CD14-positive monocyte (primary cell): ENCODE data around the gene ABCC2. TPM values are rescaled to one million over a fixed set of nuclear protein-coding genes. Genes with fewer than 3 reads are reported as not detected.

Experiments
- DNase-seq, 3 donors: peaks; one replicate each; pipeline ENCODE4 v3.0.0-alpha.2; 2011 to 2022
- H2AFZ ChIP-seq: 2 replicates; pipeline ENCODE4 v1.6.0; 2012; ENCODE audit warnings: mild to moderate bottlenecking, low read depth, low read length, inconsistent platforms; ENCODE audit not compliant: insufficient read depth, poor library complexity, severe bottlenecking
- H3K27ac ChIP-seq, 2 donors: 1 replicate in 1 of 2; 2 replicates in 1 of 2; pipeline ENCODE4 v1.5.1; 2012 to 2013; ENCODE audit warnings: low read length in 2 of 2, control low read depth in 1 of 2, inconsistent platforms in 1 of 2, low read depth in 1 of 2, mild to moderate bottlenecking in 1 of 2
- H3K27me3 ChIP-seq, 2 donors: one replicate each; pipeline versions ENCODE4 v1.6.0 to v1.6.1; 2011 to 2013; ENCODE audit warnings: low read length in 2 of 2; ENCODE audit not compliant: control insufficient read depth in 2 of 2, insufficient read depth in 2 of 2
- H3K36me3 ChIP-seq, 2 donors: replicated peaks in 1 of 2; 1 replicate in 1 of 2; 2 replicates in 1 of 2; pipeline versions ENCODE4 v1.5.1 to v1.6.1; 2012 to 2013; ENCODE audit warnings: low read length in 2 of 2, control low read depth in 1 of 2, inconsistent platforms in 1 of 2, mild to moderate bottlenecking in 1 of 2; ENCODE audit not compliant: insufficient read depth in 2 of 2, control insufficient read depth in 1 of 2
- H3K4me1 ChIP-seq, 2 donors: 1 replicate in 1 of 2; 2 replicates in 1 of 2; pipeline versions ENCODE4 v1.5.1 to v1.6.1; 2012 to 2013; ENCODE audit warnings: low read length in 2 of 2, control low read depth in 1 of 2, inconsistent platforms in 1 of 2, mild to moderate bottlenecking in 1 of 2, moderate library complexity in 1 of 2; ENCODE audit not compliant: insufficient read depth in 2 of 2, control insufficient read depth in 1 of 2
- H3K4me2 ChIP-seq: replicated peaks from 2 replicates; pipeline ENCODE3; 2012; ENCODE audit warnings: low read length, moderate library complexity, mild to moderate bottlenecking; ENCODE audit not compliant: poor library complexity, severe bottlenecking; ENCODE audit errors: extremely low read depth
- H3K4me3 ChIP-seq, 3 experiments: fragments of 200-600 bp in 1 of 3; sonication (generic) in 1 of 3; replicated peaks in 1 of 3; 1 replicate in 2 of 3; 2 replicates in 1 of 3; pipeline ENCODE4 v1.5.1; 2011 to 2013; ENCODE audit warnings: low read length in 3 of 3, mild to moderate bottlenecking in 3 of 3, control low read depth in 2 of 3, low read depth in 2 of 3, inconsistent platforms in 1 of 3, moderate library complexity in 1 of 3
- H3K79me2 ChIP-seq: 2 replicates; pipeline ENCODE4 v1.6.0; 2012; ENCODE audit warnings: mild to moderate bottlenecking, control low read depth, inconsistent platforms, low read length, moderate library complexity; ENCODE audit not compliant: insufficient read depth
- H3K9ac ChIP-seq: 2 replicates; pipeline ENCODE4 v1.6.0; 2017; ENCODE audit warnings: low read length, mild to moderate bottlenecking; ENCODE audit not compliant: insufficient read depth, poor library complexity, severe bottlenecking
- H3K9me3 ChIP-seq, 2 donors: replicated peaks in 1 of 2; 1 replicate in 1 of 2; 2 replicates in 1 of 2; pipeline versions ENCODE4 v1.5.1 to v1.6.1; 2012 to 2013; ENCODE audit warnings: low read length in 2 of 2, control low read depth in 1 of 2; ENCODE audit not compliant: control insufficient read depth in 1 of 2, insufficient read depth in 1 of 2
- H4K20me1 ChIP-seq: 2 replicates; pipeline ENCODE4 v1.6.0; 2012; ENCODE audit warnings: mild to moderate bottlenecking, low read length, control low read depth, moderate library complexity; ENCODE audit not compliant: insufficient read depth
- H3K27ac Mint-ChIP-seq, 7 donors: one replicate each; pipeline ENCODE4 v1.8.0; 2020; ENCODE audit warnings: mild to moderate bottlenecking in 7 of 7, mixed read lengths in 7 of 7, moderate library complexity in 6 of 7, inconsistent platforms in 2 of 7
- H3K27me3 Mint-ChIP-seq, 3 donors: one replicate each; pipeline ENCODE4 v1.8.0; 2021 to 2022; ENCODE audit warnings: low read depth in 3 of 3, mild to moderate bottlenecking in 3 of 3, mixed read lengths in 3 of 3, moderate library complexity in 3 of 3, inconsistent platforms in 1 of 3
- H3K36me3 Mint-ChIP-seq, 2 donors: one replicate each; pipeline ENCODE4 v1.8.0; 2020; ENCODE audit warnings: mixed read lengths in 2 of 2, inconsistent platforms in 1 of 2, mild to moderate bottlenecking in 1 of 2
- H3K4me1 Mint-ChIP-seq: one replicate; pipeline ENCODE4 v1.8.0; 2020; ENCODE audit warnings: mild to moderate bottlenecking, mixed read lengths
- H3K4me3 Mint-ChIP-seq, 2 donors: one replicate each; pipeline ENCODE4 v1.8.0; 2020; ENCODE audit warnings: mild to moderate bottlenecking in 2 of 2, mixed read lengths in 2 of 2, moderate library complexity in 1 of 2
- H3K9me3 Mint-ChIP-seq, 7 donors: one replicate each; pipeline ENCODE4 v1.8.0; 2020 to 2022; ENCODE audit warnings: mixed read lengths in 7 of 7, mild to moderate bottlenecking in 6 of 7, moderate library complexity in 6 of 7, inconsistent platforms in 2 of 7
- CTCF ChIP-seq: fragments of 200-600 bp; IDR thresholded peaks from one replicate; pipeline ENCODE4 v1.8.0; 2022; ENCODE audit warnings: antibody characterized with exemption, mild to moderate bottlenecking
- WGBS: methylation state at CpG from one replicate; pipeline ENCODE4 v1.1.5; 2013; ENCODE audit warnings: missing lambda C conversion rate; ENCODE audit not compliant: insufficient coverage; 5-methylcytosine and 5-hydroxymethylcytosine counted together
- intact Hi-C, 2 donors: fragments of 100-400 bp; cut with micrococcal nuclease; formaldehyde crosslinking; loops; one replicate each; pipeline versions ENCODE4 v1.15.0 to v1.15.1; 2023
- polyA plus RNA-seq, 3 donors: library from polyadenylated mRNA; depleted of rRNA in 1 of 3; unstranded in 2 of 3; stranded (reverse) in 1 of 3; fragments of 300-500 nt in 2 of 3; fragments of >200 nt in 1 of 3; fragmentation: Illumina TruSeq in 2 of 3; gene quantifications; 1 replicate in 2 of 3; 2 replicates in 1 of 3; pipeline ENCODE4 v1.2.3, GENCODE V29; 2012 to 2021

ABCC2 gene
- polyA plus RNA-seq, 3 donors, result 0.09 to 2.7 (median 0.35) TPM

GRCh38 chr10:99787311-99787710 lies 4.9 kb downstream of the ABCC2 start:
- Histone ChIP-seq H3K79me2 (no peaks in the 10 kb centered on the region), H3K27ac (no peak overlapping the region), H3K27me3 (no peaks in the 10 kb centered on the region), H3K9me3 (no peaks in the 10 kb centered on the region), H2AFZ (no peak overlapping the region), H3K4me3 (no peak overlapping the region), H3K9ac (no peak overlapping the region), H3K36me3 (no peaks in the 10 kb centered on the region), H3K4me2 (no peak overlapping the region), H4K20me1 (no peaks in the 10 kb centered on the region), H3K4me1 (no peaks in the 10 kb centered on the region)
- H3K27me3 Mint-ChIP-seq, result peaks cover 0 to 4% (median 0%) of the 10 kb centered on the region in 3 donors
- intact Hi-C loops, result no loop called here
- H3K4me1 Mint-ChIP-seq, result no peaks in the 10 kb centered on the region
- no peak overlapping the region for H3K4me3 Mint-ChIP-seq
- H3K36me3 Mint-ChIP-seq, result no peaks in the 10 kb centered on the region
- no peak overlapping the region for H3K27ac Mint-ChIP-seq
- no peak for TF ChIP-seq CTCF
- no CpG with 5 or more reads among the region's 5 CpGs for WGBS
- DNase-seq, result no peak
- peaks cover 0 to 1% (median 0%) of the 10 kb centered on the region in 7 donors for H3K9me3 Mint-ChIP-seq

GRCh38 chr10:99787782-99788445 lies 5.5 kb downstream of the ABCC2 start:
- no peaks in the 10 kb centered on the region for H4K20me1 ChIP-seq
- no peak for TF ChIP-seq CTCF
- H3K4me3 ChIP-seq, result no peak overlapping the region
- H3K4me1 ChIP-seq, result no peaks in the 10 kb centered on the region
- no peaks in the 10 kb centered on the region for H3K27me3 ChIP-seq
- H3K4me1 Mint-ChIP-seq, result no peaks in the 10 kb centered on the region
- H3K4me2 ChIP-seq, result no peak overlapping the region
- no peak overlapping the region for H3K4me3 Mint-ChIP-seq
- no peaks in the 10 kb centered on the region for H3K79me2 ChIP-seq
- WGBS, result no CpG with 5 or more reads among the region's 7 CpGs
- H3K9ac ChIP-seq, result no peak overlapping the region
- H3K9me3 ChIP-seq, result no peaks in the 10 kb centered on the region
- H3K27me3 Mint-ChIP-seq, result peaks cover 0 to 4% (median 0%) of the 10 kb centered on the region in 3 donors
- intact Hi-C loops, result no loop called here
- no peaks in the 10 kb centered on the region for H3K36me3 Mint-ChIP-seq
- no peak overlapping the region for H2AFZ ChIP-seq
- H3K27ac ChIP-seq, result no peak overlapping the region
- no peak for DNase-seq
- H3K36me3 ChIP-seq, result no peaks in the 10 kb centered on the region
- H3K27ac Mint-ChIP-seq, result no peak overlapping the region
- peaks cover 0 to 1% (median 0%) of the 10 kb centered on the region in 7 donors for H3K9me3 Mint-ChIP-seq
